T47D (cell line): ENCODE results near the gene TPSB2.

Source experiments
- DNase-seq, 2 experiments: peaks; one replicate each; pipeline versions ENCODE4 v3.0.0 to v3.0.0-alpha.2; 2011 to 2012; ENCODE audit warnings: low read depth in 1 of 2, low spot score in 1 of 2
- JUND ChIP-seq: IDR thresholded peaks from 2 replicates; pipeline ENCODE4 v1.6.1; 2012; ENCODE audit warnings: low read depth
- in situ Hi-C: cut with HindIII; loops from 2 replicates; pipeline ENCODE4 v1.10.0; 2016; ENCODE audit warnings: low sequenced_read_pairs, low pct_unique_long_range_greater_than_20kb

TPSB2 gene

DNA sequence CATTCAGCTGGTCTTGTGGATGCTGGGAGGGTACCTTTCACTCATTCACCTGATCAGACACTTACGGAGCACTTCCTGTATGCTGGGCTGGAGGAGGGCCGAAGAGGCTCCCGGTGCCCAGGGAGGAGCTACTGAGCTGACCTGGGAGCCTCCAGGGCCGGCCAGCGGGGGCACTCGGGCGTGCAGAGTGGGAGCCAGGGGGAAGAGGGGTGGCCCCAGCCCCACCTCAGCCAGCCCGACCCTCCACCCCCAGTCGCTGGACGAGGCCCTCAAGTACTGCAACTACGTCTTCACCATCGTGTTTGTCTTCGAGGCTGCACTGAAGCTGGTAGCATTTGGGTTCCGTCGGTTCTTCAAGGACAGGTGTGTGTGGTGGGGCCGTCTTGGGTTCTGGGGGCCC is 15.3 kb downstream of the TPSB2 start:
- TF ChIP-seq JUND = no peak
- DNase-seq = no peak
- in situ Hi-C loops = no loop called here

DNA sequence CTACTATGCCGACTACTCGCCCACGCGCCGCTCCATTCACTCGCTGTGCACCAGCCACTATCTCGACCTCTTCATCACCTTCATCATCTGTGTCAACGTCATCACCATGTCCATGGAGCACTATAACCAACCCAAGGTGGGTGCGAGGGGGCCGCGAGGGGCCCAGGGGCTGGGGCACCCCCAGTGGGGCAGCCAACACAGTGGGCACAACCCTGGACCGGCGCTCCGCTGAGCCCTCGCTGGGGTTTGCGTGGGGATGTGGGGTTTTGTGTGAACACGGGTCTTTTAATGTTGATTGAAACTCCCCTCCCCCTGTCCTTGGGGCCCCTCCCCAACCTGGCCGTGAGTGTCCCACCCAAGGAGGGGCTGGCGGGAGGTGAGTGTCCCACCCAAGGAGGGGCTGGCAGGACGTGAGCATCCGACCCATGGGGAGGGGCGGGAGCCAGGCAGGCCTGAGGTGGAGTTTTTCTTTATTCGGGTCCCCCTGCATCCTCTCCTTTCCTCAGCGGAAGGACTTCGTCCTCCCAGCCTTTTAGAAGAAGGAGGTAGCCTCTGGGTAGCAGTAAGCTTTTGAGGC is 16.1 kb downstream of the TPSB2 start:
- no peak for TF ChIP-seq JUND
- DNase-seq = no peak
- in situ Hi-C loops = no loop called here

DNA sequence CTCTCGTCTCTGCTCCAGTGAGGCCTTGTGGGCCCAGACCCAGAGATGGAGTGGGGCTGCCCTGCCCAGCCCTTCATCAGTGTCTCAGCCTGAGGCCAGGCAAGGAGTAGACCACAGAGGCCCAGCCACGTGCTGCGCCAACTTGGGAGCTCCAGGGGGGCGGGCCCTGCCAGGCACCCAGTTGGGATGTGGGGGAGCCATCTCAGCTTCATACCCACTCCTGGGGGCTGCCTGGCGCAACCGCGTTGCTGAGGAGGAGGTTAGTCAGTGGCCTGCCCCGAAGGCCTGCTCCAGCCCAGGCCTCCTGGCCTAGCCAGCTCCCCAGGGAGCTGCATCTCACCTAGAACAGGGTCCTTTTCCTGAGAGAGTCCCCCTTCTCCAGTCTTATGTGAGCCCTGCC is 16.8 kb downstream of the TPSB2 start:
- in situ Hi-C loops = no loop called here
- no peak for DNase-seq
- no peak for TF ChIP-seq JUND

DNA sequence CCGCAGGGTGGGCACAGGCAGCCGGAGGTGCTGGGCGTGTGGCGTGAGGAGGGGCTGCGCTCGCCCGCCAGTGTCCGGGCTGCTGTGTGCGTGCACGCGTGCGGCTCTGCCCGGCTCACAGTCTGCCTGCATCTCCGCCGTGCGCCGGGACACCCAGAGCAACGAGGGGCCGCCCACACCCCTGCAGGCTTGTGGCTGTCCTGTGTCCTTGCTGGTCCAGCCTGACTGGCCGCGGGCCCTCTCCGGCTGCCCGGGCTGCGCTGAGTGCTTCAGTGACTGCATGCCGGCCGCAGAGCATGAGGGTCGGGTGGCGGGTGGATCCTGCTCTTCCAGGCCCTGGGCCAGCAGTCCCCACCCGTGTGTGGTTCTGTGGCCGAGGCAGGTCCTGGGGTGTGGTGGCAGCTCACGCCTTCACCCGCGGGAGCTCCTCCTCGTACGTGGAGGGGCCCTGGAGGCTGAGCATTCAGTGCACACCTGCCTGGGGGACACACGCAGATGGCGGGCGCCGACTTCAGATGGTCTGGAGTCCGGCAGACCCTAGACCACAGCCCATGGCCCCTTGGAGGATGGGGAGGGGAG is 17.3 kb downstream of the TPSB2 start:
- in situ Hi-C loops = no loop called here
- no peak for TF ChIP-seq JUND

DNA sequence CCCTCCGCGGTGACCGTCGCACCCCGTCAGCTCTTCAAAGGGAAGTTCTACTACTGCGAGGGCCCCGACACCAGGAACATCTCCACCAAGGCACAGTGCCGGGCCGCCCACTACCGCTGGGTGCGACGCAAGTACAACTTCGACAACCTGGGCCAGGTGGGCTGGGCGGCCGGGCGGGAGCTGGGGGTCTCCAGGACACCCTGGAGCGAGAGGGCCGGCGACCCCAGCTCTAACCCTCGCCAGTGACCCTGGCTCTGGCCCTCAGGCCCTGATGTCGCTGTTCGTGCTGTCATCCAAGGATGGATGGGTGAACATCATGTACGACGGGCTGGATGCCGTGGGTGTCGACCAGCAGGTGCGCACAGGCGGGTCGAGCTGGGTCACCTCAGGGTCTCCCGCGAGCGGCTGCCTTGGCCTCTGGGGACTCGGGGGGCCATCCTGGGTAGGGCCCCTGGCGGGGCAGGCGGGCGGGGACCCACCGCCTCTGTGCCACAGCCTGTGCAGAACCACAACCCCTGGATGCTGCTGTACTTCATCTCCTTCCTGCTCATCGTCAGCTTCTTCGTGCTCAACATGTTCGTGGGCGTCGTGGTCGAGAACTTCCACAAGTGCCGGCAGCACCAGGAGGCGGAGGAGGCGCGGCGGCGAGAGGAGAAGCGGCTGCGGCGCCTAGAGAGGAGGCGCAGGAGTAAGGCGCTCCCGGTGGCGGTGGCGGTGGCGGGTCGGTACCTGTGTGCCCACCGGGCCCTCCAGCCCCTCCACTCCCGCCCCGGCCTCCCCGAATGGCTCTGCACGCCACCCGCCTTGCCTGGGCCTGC is 18.3 kb downstream of the TPSB2 start:
- DNase-seq = no peak
- no peak for TF ChIP-seq JUND
- in situ Hi-C loops = no loop called here

More for the DNA sequence above, 17.3 kb downstream of the TPSB2 start:
- no peak for DNase-seq

DNA sequence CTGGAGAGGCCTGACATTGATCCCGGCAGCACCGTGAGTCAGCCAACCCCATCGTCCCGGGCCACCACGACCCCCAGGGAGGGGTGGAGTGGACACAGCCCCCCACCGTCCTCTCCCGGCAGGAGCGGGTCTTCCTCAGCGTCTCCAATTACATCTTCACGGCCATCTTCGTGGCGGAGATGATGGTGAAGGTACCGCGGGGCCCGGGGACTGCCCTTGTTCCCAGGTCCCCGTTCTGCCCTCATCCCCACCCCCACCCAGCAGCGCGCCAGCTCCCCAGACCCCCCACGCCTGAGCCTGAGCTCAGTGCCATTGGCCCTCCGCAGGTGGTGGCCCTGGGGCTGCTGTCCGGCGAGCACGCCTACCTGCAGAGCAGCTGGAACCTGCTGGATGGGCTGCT is 19.5 kb downstream of the TPSB2 start:
- no peak for DNase-seq
- in situ Hi-C loops = no loop called here
- no peak for TF ChIP-seq JUND

DNA sequence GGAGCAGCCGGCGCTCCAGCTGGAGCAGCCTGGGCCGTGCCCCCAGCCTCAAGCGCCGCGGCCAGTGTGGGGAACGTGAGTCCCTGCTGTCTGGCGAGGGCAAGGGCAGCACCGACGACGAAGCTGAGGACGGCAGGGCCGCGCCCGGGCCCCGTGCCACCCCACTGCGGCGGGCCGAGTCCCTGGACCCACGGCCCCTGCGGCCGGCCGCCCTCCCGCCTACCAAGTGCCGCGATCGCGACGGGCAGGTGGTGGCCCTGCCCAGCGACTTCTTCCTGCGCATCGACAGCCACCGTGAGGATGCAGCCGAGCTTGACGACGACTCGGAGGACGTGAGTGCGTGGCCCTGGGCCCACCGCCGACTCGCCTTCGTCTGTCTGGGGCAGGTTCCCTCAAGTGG is 20.9 kb downstream of the TPSB2 start:
- no peak for TF ChIP-seq JUND
- in situ Hi-C loops = no loop called here
- DNase-seq = no peak

DNA sequence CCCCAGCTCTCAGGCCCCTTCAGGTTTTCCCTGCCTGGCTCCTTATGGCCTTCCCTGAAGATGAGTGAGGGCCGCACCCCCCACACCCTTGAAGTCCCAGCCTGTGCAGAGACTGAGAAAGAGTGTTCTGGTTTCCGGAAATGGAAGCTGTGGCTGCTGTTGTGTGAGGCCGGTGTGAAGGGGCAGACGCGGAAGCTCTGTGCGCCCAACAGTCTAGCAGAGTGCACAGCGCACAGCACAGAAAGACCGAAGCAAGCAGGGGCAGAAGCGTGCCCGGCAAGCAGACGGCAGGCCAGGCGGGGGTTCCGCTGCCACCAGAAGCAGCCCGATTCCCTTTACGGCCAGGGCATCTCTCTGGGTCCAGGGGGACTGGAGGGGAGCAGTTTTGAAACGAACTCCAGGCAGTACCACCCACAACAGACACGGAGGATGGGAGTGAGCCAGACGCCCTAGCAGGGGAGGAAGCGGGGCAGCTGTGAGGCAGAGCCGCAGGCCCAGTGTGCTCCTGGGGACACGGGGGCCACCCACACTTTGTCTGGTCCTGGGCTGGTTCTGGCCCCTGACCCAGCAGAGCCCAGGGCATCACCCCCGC is 21.6 kb downstream of the TPSB2 start:
- no peak for TF ChIP-seq JUND
- no peak for DNase-seq
- in situ Hi-C loops = no loop called here

DNA sequence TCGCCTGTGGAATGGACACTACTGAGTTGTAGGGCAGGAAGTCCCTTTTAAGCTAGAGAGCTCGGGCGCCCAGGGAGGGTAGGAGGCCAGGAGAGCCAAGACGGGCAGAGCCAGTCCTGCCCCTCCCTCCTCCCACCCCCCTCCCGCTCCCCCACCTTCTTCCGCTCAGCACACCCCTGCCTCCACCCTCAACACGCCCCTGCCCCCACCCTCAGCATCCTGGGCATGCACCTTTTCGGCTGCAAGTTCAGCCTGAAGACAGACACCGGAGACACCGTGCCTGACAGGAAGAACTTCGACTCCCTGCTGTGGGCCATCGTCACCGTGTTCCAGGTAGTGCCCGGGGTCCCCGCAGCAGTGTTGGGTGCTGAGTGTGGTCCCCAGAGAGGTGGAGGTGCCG is 23.2 kb downstream of the TPSB2 start:
- DNase-seq = no peak
- in situ Hi-C loops = no loop called here
- TF ChIP-seq JUND = no peak

DNA sequence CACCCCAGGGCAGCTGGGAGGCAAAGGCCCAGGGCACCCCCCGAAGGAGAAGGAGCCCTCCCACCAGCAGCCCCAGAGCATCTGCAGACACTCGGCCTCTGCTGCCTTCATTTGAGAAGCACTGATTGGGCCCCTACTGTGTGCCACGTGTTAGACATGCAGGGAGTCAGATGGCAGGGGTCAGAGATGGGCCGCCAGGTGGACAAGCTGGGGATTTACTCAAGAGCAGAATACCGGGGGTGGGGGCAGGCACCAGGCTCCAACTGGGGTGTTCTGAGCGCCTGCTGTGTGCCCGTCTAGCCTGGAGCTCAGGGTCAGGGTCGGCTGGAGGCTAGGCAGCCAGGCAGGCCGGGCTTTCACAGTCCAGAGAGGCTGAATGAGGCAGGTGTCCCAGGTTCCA is 23.7 kb downstream of the TPSB2 start:
- in situ Hi-C loops = no loop called here

DNA sequence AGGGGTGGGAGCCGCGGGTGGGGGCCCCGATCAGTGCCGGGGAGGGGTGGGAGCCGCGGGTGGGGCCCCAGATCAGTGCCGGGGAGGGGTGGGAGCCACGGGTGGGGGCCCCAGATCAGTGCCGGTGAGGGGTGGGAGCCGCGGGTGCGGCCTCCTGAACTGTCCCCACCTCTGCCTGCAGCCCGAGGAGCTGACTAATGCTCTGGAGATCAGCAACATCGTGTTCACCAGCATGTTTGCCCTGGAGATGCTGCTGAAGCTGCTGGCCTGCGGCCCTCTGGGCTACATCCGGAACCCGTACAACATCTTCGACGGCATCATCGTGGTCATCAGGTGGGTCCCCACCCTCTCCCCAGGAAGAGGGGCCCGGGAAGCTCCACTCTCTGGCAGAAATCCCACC is 25.1 kb downstream of the TPSB2 start:
- no peak for TF ChIP-seq JUND
- no peak for DNase-seq

More for the DNA sequence above, 23.7 kb downstream of the TPSB2 start:
- TF ChIP-seq JUND = no peak
- no peak for DNase-seq

DNA sequence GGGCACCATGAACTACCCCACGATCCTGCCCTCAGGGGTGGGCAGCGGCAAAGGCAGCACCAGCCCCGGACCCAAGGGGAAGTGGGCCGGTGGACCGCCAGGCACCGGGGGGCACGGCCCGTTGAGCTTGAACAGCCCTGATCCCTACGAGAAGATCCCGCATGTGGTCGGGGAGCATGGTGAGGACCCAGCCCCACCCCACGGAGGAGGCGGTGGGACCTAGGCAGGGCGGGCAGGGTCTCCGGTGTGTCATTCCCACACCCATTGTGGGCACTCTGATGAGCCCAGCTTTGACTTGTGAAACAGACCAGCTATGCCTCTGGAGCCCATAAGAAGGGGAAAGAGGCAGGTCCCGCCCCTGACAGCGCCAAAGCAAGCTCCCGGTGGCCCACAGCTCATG is 27.7 kb downstream of the TPSB2 start:
- no peak for DNase-seq
- TF ChIP-seq JUND = no peak
- in situ Hi-C loops = no loop called here

More for the DNA sequence above, 25.1 kb downstream of the TPSB2 start:
- in situ Hi-C loops = no loop called here

DNA sequence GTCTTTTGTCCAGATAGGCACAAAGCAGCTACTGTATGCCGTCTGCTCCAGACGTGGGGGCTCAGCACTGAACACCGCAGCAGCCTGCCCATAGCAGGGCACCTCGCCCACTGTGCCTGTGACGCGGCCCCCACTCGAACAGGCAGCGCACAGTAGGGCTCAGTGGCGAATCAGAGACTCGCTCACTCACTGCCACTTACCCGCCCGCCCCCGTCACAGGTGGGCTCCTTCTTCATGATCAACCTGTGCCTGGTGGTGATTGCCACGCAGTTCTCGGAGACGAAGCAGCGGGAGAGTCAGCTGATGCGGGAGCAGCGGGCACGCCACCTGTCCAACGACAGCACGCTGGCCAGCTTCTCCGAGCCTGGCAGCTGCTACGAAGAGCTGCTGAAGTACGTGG is 28.5 kb downstream of the TPSB2 start:
- in situ Hi-C loops = no loop called here
- no peak for TF ChIP-seq JUND
- no peak for DNase-seq
